Bronchial epithelial cell (primary cell): Measurements from ENCODE around the gene NAT16. TPM values are rescaled to one million over a fixed set of nuclear protein-coding genes. Genes with fewer than 3 reads are reported as not detected.

ENCODE experiments used
- DNase-seq: peaks from one replicate; pipeline ENCODE4 v3.0.0-alpha.2; 2010; ENCODE audit warnings: low read depth
- FAIRE-seq: peaks from 2 replicates; lab custom pipeline; 2011; peaks lifted over from hg19 to GRCh38; lab: Jason Lieb, UNC
- H3K27me3 ChIP-seq: 2 replicates; pipeline ENCODE4 v1.5.1; 2011; ENCODE audit warnings: low read length; ENCODE audit not compliant: control insufficient read depth, insufficient read depth
- H3K36me3 ChIP-seq: 2 replicates; pipeline ENCODE4 v1.5.1; 2011; ENCODE audit warnings: low read length; ENCODE audit not compliant: control insufficient read depth, insufficient read depth
- H3K4me3 ChIP-seq: 2 replicates; pipeline ENCODE4 v1.5.1; 2011; ENCODE audit warnings: mild to moderate bottlenecking, low read depth, low read length, control low read depth
- CTCF ChIP-seq: IDR thresholded peaks from 2 replicates; pipeline ENCODE4 v1.5.1; 2011; ENCODE audit warnings: mild to moderate bottlenecking, moderate library complexity, low read length, control low read depth, inconsistent platforms; ENCODE audit not compliant: insufficient read depth, severe bottlenecking
- total RNA-seq: library from RNA; depleted of rRNA; stranded (reverse); fragments of >200 nt; gene quantifications from 2 replicates; pipeline ENCODE4 v1.2.1, GENCODE V29; 2014

Gene NAT16
- not detected in 2 replicates for total RNA-seq

- Histone ChIP-seq H3K4me3 (no peak within 1 kb of the TSS), H3K27me3 (peaks cover 30% of the 10 kb centered on the region), H3K36me3 (no peaks in the 10 kb centered on the region)
- FAIRE-seq (no peak), DNase-seq (no peak)
- TF ChIP-seq CTCF: no peak
Observed at GRCh38 chr7:101180130-101180755, at the start of gene NAT16. Gene NAT16, minus strand, starts transcription at chr7:101180293. Its CDS starts 5,486 bp downstream, at chr7:101174807.

DNA sequence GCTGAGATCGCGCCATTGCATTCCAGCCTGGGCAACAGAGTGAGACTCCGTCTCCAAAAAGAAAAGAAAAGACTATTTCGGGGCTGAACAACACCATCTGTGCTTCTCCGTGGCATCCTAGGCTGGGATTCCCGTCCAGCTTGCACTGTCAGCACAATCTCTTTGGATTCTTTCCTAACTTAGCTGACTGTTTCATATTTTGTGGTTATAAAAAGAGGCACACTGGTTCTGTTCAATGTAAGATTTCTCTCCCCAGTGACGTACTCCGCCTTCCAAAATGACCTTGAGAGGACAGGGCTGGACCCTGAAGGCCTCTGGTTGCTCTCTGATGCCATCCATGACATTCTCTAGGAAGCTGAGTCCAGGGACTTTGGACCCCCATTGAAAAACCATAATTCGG is 46.6 kb upstream of the NAT16 start:
- FAIRE-seq (no peak), DNase-seq (no peak)
- Histone ChIP-seq H3K4me3 (no peak overlapping the region), H3K27me3 (no peaks in the 10 kb centered on the region), H3K36me3 (peaks cover 14% of the 10 kb centered on the region)
- TF ChIP-seq CTCF: no peak

- no peak for FAIRE-seq
- Histone ChIP-seq H3K4me3 (no peak overlapping the region), H3K27me3 (no peaks in the 10 kb centered on the region), H3K36me3 (peaks cover 16% of the 10 kb centered on the region)
- no peak for DNase-seq
- TF ChIP-seq CTCF: no peak
Observed at GRCh38 chr7:101225650-101226049, 45.6 kb upstream of the NAT16 start.

GRCh38 chr7:101223528-101223927 is 43.4 kb upstream of the NAT16 start:
- FAIRE-seq: no peak
- TF ChIP-seq CTCF: no peak
- Histone ChIP-seq H3K27me3 (no peaks in the 10 kb centered on the region), H3K4me3 (no peak overlapping the region), H3K36me3 (peaks cover 16% of the 10 kb centered on the region)
- DNase-seq: no peak

GRCh38 chr7:101222275-101222830 is 42.3 kb upstream of the NAT16 start:
- FAIRE-seq: no peak

More at GRCh38 chr7:101222275-101222830, 42.3 kb upstream of the NAT16 start:
- no peak for TF ChIP-seq CTCF
- Histone ChIP-seq H3K36me3 (peaks cover 16% of the 10 kb centered on the region), H3K4me3 (no peak overlapping the region), H3K27me3 (no peaks in the 10 kb centered on the region)
- no peak for DNase-seq
